Liver (tissue), 9 donors: ENCODE data around the gene TGFBR3L. TPM values are rescaled to one million over a fixed set of nuclear protein-coding genes. Genes with fewer than 3 reads are reported as not detected.

Source experiments
- DNase-seq: peaks from one replicate; pipeline ENCODE4 v3.0.0-alpha.2; 2017; ENCODE audit warnings: low spot score
- H3K27ac ChIP-seq, 2 donors: one replicate each; pipeline ENCODE4 v1.7.0; 2013; ENCODE audit warnings: inconsistent platforms in 2 of 2, low read length in 2 of 2, control low read depth in 1 of 2, low read depth in 1 of 2, mild to moderate bottlenecking in 1 of 2
- H3K27me3 ChIP-seq, 4 donors: one replicate each; pipeline versions ENCODE4 v1.6.1 to v1.7.0; 2013; ENCODE audit warnings: low read length in 3 of 4, inconsistent platforms in 1 of 4, mild to moderate bottlenecking in 1 of 4, moderate library complexity in 1 of 4; ENCODE audit not compliant: control insufficient read depth in 4 of 4, insufficient read depth in 4 of 4
- H3K36me3 ChIP-seq, 4 donors: one replicate each; pipeline versions ENCODE4 v1.6.1 to v1.7.0; 2013; ENCODE audit warnings: low read length in 3 of 4, mild to moderate bottlenecking in 3 of 4, low read depth in 1 of 4, moderate library complexity in 1 of 4; ENCODE audit not compliant: control insufficient read depth in 4 of 4, insufficient read depth in 3 of 4
- H3K4me1 ChIP-seq, 4 donors: one replicate each; pipeline versions ENCODE4 v1.6.1 to v1.7.0; 2013; ENCODE audit warnings: low read length in 3 of 4, mild to moderate bottlenecking in 3 of 4, moderate library complexity in 1 of 4; ENCODE audit not compliant: control insufficient read depth in 4 of 4, insufficient read depth in 4 of 4
- H3K4me3 ChIP-seq, 3 donors: one replicate each; pipeline versions ENCODE4 v1.6.1 to v1.7.0; 2013; ENCODE audit warnings: low read length in 3 of 3, control low read depth in 1 of 3, low read depth in 1 of 3, mild to moderate bottlenecking in 1 of 3
- H3K9ac ChIP-seq, 2 donors: one replicate each; pipeline ENCODE4 v1.7.0; 2013; ENCODE audit warnings: low read length in 2 of 2, mild to moderate bottlenecking in 2 of 2, moderate library complexity in 2 of 2, control low read depth in 1 of 2, low read depth in 1 of 2
- H3K9me3 ChIP-seq, 4 donors: one replicate each; pipeline versions ENCODE4 v1.6.1 to v1.7.0; 2013; ENCODE audit warnings: low read length in 3 of 4; ENCODE audit not compliant: control insufficient read depth in 4 of 4
- ATF3 ChIP-seq: IDR thresholded peaks from 2 replicates; pipeline ENCODE4 v1.6.1; 2016; ENCODE audit warnings: antibody characterized with exemption
- CTCF ChIP-seq: fragments of 150-350 bp; IDR thresholded peaks from 2 replicates; pipeline ENCODE4 v1.5.1; 2017; ENCODE audit warnings: improper control_type of control experiment, low read depth, low read length; ENCODE audit not compliant: missing input control
- EGR1 ChIP-seq, 2 donors: IDR thresholded peaks; 2 replicates each; pipeline ENCODE4 v1.6.1; 2016 to 2018; ENCODE audit warnings: antibody characterized with exemption in 2 of 2, low read depth in 2 of 2
- FOXA1 ChIP-seq: IDR thresholded peaks from 2 replicates; pipeline ENCODE4 v1.6.1; 2016; ENCODE audit warnings: antibody characterized with exemption
- FOXA2 ChIP-seq: IDR thresholded peaks from 2 replicates; pipeline ENCODE4 v1.6.1; 2016; ENCODE audit warnings: antibody characterized with exemption
- GABPA ChIP-seq, 2 donors: IDR thresholded peaks in 1 of 2; conservative IDR thresholded peaks in 1 of 2; 2 replicates each; pipeline ENCODE4 v1.6.1; 2016; ENCODE audit warnings: antibody characterized with exemption in 2 of 2, mild to moderate bottlenecking in 1 of 2, moderate library complexity in 1 of 2
- HNF4A ChIP-seq, 2 donors: conservative IDR thresholded peaks; 2 replicates each; pipeline ENCODE4 v1.6.1; 2016; ENCODE audit warnings: antibody characterized with exemption in 2 of 2, mild to moderate bottlenecking in 2 of 2
- HNF4G ChIP-seq: IDR thresholded peaks from 2 replicates; pipeline ENCODE4 v1.6.1; 2016; ENCODE audit warnings: antibody characterized with exemption
- JUND ChIP-seq, 2 donors: IDR thresholded peaks; 2 replicates each; pipeline ENCODE4 v1.6.1; 2016; ENCODE audit warnings: antibody characterized with exemption in 2 of 2
- MAX ChIP-seq: IDR thresholded peaks from 2 replicates; pipeline ENCODE4 v1.6.1; 2016; ENCODE audit warnings: antibody characterized with exemption
- NR2F2 ChIP-seq: IDR thresholded peaks from 2 replicates; pipeline ENCODE4 v1.6.1; 2016; ENCODE audit warnings: antibody characterized with exemption
- RAD21 ChIP-seq, 2 donors: IDR thresholded peaks; 2 replicates each; pipeline ENCODE4 v1.6.1; 2016; ENCODE audit warnings: antibody characterized with exemption in 2 of 2, mild to moderate bottlenecking in 2 of 2
- REST ChIP-seq: IDR thresholded peaks from 2 replicates; pipeline ENCODE4 v1.6.1; 2016; ENCODE audit warnings: antibody characterized with exemption, mild to moderate bottlenecking
- RXRA ChIP-seq, 2 donors: IDR thresholded peaks; 2 replicates each; pipeline ENCODE4 v1.6.1; 2017 to 2018; ENCODE audit warnings: antibody characterized with exemption in 2 of 2, mild to moderate bottlenecking in 1 of 2
- SP1 ChIP-seq: IDR thresholded peaks from 2 replicates; pipeline ENCODE4 v1.6.1; 2018; ENCODE audit warnings: antibody characterized with exemption, mild to moderate bottlenecking
- TAF1 ChIP-seq: conservative IDR thresholded peaks from 2 replicates; pipeline ENCODE4 v1.6.1; 2016; ENCODE audit warnings: antibody characterized with exemption, mild to moderate bottlenecking
- YY1 ChIP-seq: IDR thresholded peaks from 2 replicates; pipeline ENCODE4 v1.6.1; 2016; ENCODE audit warnings: antibody characterized with exemption, mild to moderate bottlenecking
- ZBTB33 ChIP-seq: IDR thresholded peaks from 2 replicates; pipeline ENCODE4 v1.6.1; 2016; ENCODE audit warnings: antibody characterized with exemption
- whole genome bisulfite sequencing: extraction: QIAGEN DNeasy Blood & Tissue Kit; methylation state at CpG from one replicate; pipeline ENCODE4 v1.1.7; 2013; 5-methylcytosine and 5-hydroxymethylcytosine counted together
- polyA plus RNA-seq, 2 donors: library from polyadenylated mRNA; stranded (reverse) in 1 of 2; unstranded in 1 of 2; fragments of 200-250 nt in 1 of 2; fragments of >200 nt in 1 of 2; fragmentation: Nextera tagmentation in 1 of 2; extraction: Ambion mirVana in 1 of 2; gene quantifications; one replicate each; pipeline versions ENCODE4 v1.2.1 to v1.2.3, GENCODE V29; 2013 to 2015
- total RNA-seq, 2 donors: library from RNA; depleted of rRNA; stranded (reverse); fragments of >200 nt; gene quantifications; one replicate each; pipeline ENCODE4 v1.2.3, GENCODE V29; 2014
- donor health status: healthy.
- donor health status: healthy.
- donor health status: healthy.
- donor health status: healthy.
- donor health status: healthy.

Gene TGFBR3L
- total and polyA plus RNA-seq, 4 donors: 0.32 to 2.5 (median 0.36) TPM; not detected in 1

GRCh38 chr19:7897292-7897691, 17.3 kb upstream of the TGFBR3L start:
- TF ChIP-seq JUND (IDR thresholded peaks at IDR 0.05) (no peak), SP1 (no peak), REST (no peak), RXRA (IDR thresholded peaks at IDR 0.05) (peak in 1 of 2 donors; percentile 74), GABPA (IDR thresholded peaks at IDR 0.05 in 1 of 2, conservative IDR thresholded peaks at IDR 0.05 in 1 of 2) (no peak), MAX (no peak), NR2F2 (no peak), ATF3 (no peak), ZBTB33 (no peak), EGR1 (IDR thresholded peaks at IDR 0.05; ENCODE audit: low read depth in 2 of 2) (peak; percentile 79 to 95), FOXA2 (no peak), HNF4G (no peak), FOXA1 (no peak), RAD21 (IDR thresholded peaks at IDR 0.05) (peak in 1 of 2 donors; percentile 20), TAF1 (no peak), HNF4A (conservative IDR thresholded peaks at IDR 0.05) (peak; percentile 65 to 76), YY1 (peak; percentile 24), CTCF (no peak)
- DNase-seq: peak; percentile 43

More at GRCh38 chr19:7897292-7897691, 17.3 kb upstream of the TGFBR3L start:
- Histone ChIP-seq H3K27me3 (no peaks in the 10 kb centered on the region), H3K36me3 (no peaks in the 10 kb centered on the region), H3K4me3 (no peak overlapping the region), H3K4me1 (peaks cover 3 to 16% (median 10%) of the 10 kb centered on the region in 4 donors), H3K9ac (no peak overlapping the region), H3K27ac (no peak overlapping the region), H3K9me3 (no peaks in the 10 kb centered on the region)
- 48% methylated on average over 11 of the region's 11 CpGs for WGBS
